Muscle of arm (tissue), 12 donors: ENCODE results near the gene SPRY1. TPM values are rescaled to one million over a fixed set of nuclear protein-coding genes. Genes with fewer than 3 reads are reported as not detected.

Experiments
- DNase-seq: peaks from one replicate; pipeline ENCODE4 v3.0.0-alpha.2; 2013
- polyA plus RNA-seq, 12 donors: library from polyadenylated mRNA; unstranded; fragments of 120-200 nt; gene quantifications; one replicate each; pipeline ENCODE4 v1.2.1, GENCODE V29; 2013; ENCODE audit not compliant: insufficient read length in 12 of 12

The SPRY1 gene
- polyA plus RNA-seq, 12 donors, result 120 to 873 (median 160) TPM

DNA sequence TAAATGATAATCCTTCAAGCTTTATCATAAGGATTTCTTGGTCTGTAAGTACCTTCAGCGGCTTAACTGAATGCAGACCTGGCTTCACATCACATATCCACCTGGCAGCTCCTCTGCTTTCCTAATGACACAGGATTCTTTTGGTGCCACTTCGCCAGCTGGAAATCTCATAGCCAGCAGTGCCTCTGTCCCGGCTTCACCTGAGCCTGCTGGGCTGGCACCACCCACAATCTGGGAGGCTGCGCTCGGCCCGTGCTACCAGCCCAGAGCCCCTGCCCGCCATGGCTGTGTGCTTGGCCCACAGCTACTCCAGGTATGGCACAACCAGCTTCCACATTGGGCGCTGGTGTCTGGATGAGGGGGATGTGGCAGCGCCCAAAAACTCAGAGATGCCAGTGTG lies 37.4 kb downstream of the SPRY1 start:
- DNase-seq, result no peak

GRCh38 chr4:123435246-123436113 lies 38.9 kb downstream of the SPRY1 start:
- no peak for DNase-seq

DNA sequence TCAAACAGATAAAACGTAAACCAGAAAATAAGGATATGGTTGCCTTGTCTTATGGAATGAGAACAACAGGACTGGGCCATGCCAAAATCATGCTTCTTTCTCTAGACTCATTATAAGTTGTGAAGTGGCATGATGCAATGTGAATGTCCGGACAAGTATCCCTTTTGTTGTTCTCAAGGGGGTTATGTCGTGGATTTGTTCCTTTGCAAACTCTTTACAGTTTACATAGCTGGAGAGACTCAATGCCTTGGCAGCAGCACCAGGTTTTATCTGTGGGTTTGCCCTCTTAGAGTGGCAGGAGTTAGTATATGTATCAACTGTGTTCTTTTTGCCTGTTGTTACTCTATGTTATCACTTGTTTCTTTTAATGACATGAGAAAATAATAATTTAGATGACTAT lies 41.4 kb downstream of the SPRY1 start:
- no peak for DNase-seq

DNA sequence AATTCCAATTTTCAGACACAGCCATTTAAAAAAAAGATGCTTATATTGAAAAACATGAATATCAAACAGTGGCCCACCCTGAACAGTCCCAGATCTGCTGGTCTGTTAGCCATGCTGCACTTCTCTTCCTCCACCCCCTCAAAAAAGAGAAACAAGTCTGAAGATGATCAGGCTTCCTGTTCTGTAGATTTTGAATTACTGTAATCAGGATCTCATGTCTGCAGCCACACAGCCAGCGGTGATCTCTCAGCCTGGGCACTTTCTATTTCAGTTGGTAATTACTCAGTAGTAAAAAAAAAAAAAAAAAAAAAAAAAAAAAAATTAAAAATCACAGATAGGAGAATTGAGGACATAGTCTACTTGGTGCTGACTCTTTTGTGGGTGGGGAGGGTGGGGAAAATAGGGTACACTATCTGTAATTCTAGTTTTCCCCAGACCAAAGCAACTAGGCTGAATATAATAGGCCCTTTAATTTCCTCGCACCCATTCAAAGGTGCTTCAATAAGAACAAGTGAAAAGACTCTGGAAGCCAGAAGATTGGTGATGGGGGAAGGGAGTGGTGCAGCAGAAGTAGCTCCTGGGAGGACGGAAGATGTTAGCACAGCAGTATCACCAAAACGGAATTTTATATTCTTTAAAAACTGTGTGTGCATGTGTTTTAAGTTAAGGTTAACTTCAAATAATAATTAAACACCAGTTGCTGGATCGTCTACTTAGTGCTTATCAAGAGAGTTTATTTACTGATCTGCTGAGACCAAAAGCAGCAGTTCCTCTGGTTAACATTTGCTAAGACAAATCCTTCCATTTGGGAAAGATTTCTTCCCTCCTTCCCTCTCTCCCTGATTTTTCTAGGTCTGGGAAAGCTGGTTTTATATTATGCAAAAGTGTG lies 47.0 kb downstream of the SPRY1 start:
- DNase-seq, result peak; percentile 26

- peak; percentile 38 for DNase-seq
Measured at GRCh38 chr4:123444290-123444731, 47.7 kb downstream of the SPRY1 start.

GRCh38 chr4:123446865-123447474 lies 50.4 kb downstream of the SPRY1 start:
- DNase-seq, result no peak

- DNase-seq, result no peak
Measured at GRCh38 chr4:123449362-123449761, 52.8 kb downstream of the SPRY1 start.

- no peak for DNase-seq
Measured at GRCh38 chr4:123449780-123450179, 53.2 kb downstream of the SPRY1 start.

GRCh38 chr4:123450393-123450792 lies 53.8 kb downstream of the SPRY1 start:
- no peak for DNase-seq

DNA sequence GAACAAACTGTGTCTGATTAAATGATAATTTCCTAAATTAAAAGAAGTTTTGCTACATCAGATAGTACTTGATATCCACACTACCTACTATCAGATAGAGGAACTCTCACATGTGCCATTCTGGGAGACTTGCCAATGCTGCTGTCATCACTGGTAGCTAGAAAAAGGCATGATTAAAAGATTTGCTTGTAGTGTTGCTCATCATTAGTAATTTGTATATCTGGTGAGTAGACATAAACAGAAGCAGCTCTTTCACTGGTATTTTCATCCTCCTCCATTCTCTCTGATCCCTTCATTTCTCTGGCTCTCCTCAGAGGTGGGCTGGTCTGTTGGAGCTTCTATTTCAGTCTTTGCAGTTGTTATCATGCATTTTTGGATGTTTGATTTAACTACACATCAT lies 56.0 kb downstream of the SPRY1 start:
- peak; percentile 31 for DNase-seq

- no peak for DNase-seq
Measured at GRCh38 chr4:123453061-123453680, 56.6 kb downstream of the SPRY1 start.
